Astrocyte of the cerebellum (primary cell): Measurements from ENCODE around the gene MAGEB17.
A peak's percentile ranks its signal among the peaks of the same experiment; 100 is the strongest.

Experiments
- DNase-seq: peaks from one replicate; pipeline ENCODE4 v3.0.0-alpha.2; 2011; ENCODE audit warnings: low read depth
- H3K4me3 ChIP-seq: 2 replicates; pipeline ENCODE4 v1.5.1; 2011; ENCODE audit warnings: mild to moderate bottlenecking, low read depth, low read length, moderate library complexity
- CTCF ChIP-seq: IDR thresholded peaks from 2 replicates; pipeline ENCODE4 v1.5.1; 2012; ENCODE audit warnings: low read length, low read depth, moderate library complexity, mild to moderate bottlenecking; ENCODE audit errors: missing control alignments
- in situ Hi-C: cut with HindIII; loops from 2 replicates; pipeline ENCODE4 v1.10.0; 2017; ENCODE audit warnings: low sequenced_read_pairs

Gene MAGEB17

DNA sequence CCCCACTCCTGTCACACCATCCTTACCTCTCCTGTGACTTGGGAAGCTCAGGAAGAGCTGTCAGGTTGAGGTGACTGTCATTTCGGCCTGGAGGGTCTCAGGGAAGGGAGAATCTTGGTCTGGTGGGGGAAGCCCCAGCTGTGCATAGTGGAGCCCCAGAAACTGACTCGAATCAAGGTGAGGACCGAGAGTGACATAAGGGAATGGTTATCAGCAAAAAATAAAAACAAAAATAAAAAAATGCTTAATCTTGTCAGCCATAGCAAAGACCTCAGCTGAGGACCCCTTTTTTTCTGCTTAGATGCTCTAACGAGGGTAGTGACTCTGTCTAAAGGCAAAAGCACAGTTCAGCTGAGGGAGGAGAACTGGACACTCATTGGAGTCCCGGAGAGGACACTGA lies at the start of gene MAGEB17:
Gene MAGEB17 (plus strand): TSS at position 301 of the 400 bp plus-strand sequence. CDS start 2,902 bp downstream, outside the sequence.
- no peak for TF ChIP-seq CTCF
- H3K4me3 ChIP-seq = no peak within 1 kb of the TSS
- in situ Hi-C loops = no loop called here
- no peak for DNase-seq

GRCh38 chrX:16119353-16120220 lies 47.7 kb upstream of the MAGEB17 start:
- in situ Hi-C loops = no loop called here
- no peak for TF ChIP-seq CTCF
- no peak for DNase-seq
- H3K4me3 ChIP-seq = no peak overlapping the region

DNA sequence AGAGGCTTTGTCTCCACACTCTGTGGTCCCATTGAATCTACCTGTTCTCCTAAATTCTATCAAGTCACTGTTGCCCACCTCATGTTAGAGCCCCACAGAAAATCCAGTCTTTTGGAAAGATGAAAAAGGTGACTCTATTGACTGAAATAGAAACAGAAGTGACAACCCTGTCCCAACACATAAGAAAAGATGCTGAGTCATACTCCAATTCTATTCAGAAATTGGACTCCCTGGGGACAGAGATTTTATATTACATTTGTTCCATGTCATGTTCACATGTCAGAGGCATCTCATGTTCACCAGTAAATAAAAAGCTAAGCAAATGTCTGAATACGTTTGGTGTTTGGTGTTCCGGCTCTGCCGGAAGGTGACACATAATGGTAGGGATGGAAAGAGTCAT lies 46.9 kb upstream of the MAGEB17 start:
- no peak for TF ChIP-seq CTCF
- no peak for DNase-seq
- in situ Hi-C loops = no loop called here
- H3K4me3 ChIP-seq = no peak overlapping the region

DNA sequence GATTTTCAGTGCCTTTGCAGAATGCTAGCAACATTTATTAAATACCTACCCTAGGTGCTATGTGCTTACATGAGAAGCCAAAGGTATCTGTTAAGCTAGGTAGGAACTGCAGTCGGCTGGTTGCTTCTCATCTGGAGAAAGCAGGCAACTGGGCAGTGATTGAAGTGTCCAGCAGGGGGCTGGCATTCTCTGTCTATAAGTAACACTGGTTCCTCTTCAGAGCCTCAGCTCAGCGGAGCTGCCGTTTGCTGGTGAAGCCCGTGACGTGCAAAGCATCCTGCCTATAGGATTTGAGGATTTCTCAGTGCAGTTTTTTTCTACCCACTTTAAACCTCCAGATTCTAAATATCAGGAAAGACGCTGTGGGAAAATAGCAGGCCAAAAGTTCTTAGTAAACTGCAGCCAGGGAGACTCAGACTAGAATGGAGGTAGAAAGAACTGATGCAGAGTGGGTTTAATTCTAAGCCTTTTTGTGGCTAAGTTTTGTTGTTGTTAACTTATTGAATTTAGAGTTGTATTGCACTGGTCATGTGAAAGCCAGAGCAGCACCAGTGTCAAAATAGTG lies 44.0 kb upstream of the MAGEB17 start, which contains the start of gene GRPR:
Gene GRPR (plus strand): TSS at position 344 of the 565 bp plus-strand sequence. CDS start 389 bp downstream, outside the sequence.
- DNase-seq = peak; percentile 72
- TF ChIP-seq CTCF = peak; percentile 81
- in situ Hi-C loops = no loop called here
- no peak within 1 kb of the TSS for H3K4me3 ChIP-seq

DNA sequence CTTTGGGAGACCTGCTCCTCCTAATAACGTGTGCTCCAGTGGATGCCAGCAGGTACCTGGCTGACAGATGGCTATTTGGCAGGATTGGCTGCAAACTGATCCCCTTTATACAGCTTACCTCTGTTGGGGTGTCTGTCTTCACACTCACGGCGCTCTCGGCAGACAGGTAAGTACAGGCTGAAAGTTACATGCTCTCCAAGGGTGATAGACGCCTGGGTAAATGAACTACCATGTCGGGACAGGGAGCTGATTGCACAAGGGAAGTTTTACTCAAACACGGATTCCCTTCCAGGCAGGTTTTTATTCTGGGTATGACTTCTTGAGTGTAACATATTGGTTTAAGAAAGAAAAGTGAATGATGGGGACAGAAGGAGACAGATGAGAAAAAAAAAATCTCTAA lies 43.1 kb upstream of the MAGEB17 start:
- no peak overlapping the region for H3K4me3 ChIP-seq
- DNase-seq = no peak
- in situ Hi-C loops = no loop called here
- TF ChIP-seq CTCF = no peak

DNA sequence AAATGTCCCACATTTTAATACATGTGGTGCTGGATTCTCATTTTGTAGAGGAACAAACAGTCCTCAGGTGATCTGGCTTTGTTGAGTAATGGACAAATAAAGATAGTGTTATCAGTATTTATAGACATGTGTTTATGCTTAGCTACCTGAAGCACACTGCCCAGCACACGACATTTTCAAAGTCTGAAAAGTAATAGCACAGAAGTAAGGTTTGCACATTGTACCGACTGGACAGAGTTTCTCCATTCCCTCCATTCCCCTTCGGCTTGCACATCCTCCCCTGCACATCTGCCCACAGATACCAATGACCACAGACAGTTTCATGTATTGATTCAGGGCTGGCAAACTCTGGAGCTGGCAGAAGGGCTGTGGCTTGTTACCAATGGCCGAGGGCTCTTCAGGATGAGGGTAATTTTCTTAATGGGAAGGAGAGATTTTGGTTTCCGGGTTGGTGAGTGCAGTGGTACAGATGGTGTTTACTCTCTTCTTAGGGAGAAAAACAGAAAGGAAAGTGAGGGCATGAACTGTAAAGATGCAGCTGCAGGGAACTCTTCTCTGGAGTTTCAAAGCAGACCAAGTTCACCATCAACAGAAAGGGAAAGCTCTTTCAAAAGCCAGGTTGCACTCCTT lies 41.6 kb upstream of the MAGEB17 start:
- in situ Hi-C loops = no loop called here
- no peak for DNase-seq
- no peak overlapping the region for H3K4me3 ChIP-seq
- no peak for TF ChIP-seq CTCF
